Measurements from ENCODE around the gene CEP164. TPM values are rescaled to one million over a fixed set of nuclear protein-coding genes. Genes with fewer than 3 reads are reported as not detected.
A peak's percentile ranks its signal among the peaks of the same experiment; 100 is the strongest.

The CEP164 gene
- polyA plus RNA-seq, 3 donors: 4.3 to 32.1 (median 8.0) TPM

DNA sequence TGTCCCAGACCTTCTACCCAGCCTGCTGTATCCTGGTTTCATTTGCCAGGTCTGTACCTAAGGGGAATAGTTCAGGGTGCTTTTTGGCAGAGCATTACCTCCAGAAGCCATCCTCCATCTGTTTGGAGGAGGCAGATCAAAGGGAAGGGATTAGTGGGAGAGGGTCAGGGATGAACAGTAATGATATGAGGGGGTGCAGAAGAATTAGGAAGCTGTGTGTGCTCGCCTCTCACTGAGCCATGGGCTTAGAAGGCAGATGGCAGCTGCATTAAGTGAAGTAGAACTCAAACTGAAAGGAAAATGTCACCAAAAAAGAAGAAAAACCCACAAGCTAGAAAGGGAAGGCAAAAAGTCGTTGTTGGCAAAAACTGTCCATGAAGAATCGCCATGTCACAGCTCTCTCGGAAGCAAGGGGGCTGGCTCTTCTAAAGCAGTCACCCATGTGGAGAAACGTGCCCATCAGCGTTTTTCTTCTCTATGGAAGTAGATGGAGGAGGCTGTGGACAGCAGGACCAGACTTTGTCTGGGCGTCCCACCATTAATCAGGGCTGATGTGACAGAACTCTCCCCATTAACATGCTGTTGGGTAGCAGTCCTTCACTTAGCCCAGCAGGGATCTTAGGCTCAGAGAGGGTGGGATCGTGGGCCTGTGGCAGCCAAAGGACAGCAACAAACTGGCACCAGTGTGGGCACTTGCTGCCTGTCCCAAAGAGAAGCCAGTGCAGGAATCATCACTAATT lies 46.8 kb downstream of the CEP164 start:
- Histone ChIP-seq H3K27me3 (ENCODE audit: control insufficient read depth in 2 of 2, insufficient read depth in 2 of 2, low read length in 2 of 2) (no peaks in the 10 kb centered on the region), H3K9ac (ENCODE audit: insufficient read depth, low read length, poor library complexity, severe bottlenecking) (no peak overlapping the region), H3K4me1 (ENCODE audit: control insufficient read depth in 1 of 2, insufficient read depth in 2 of 2, low read length in 2 of 2) (no peaks in the 10 kb centered on the region), H3K4me2 (replicated peaks; ENCODE audit: extremely low read depth, low read length, poor library complexity, severe bottlenecking) (no peak overlapping the region), H3K79me2 (ENCODE audit: insufficient read depth, low read length) (no peaks in the 10 kb centered on the region), H4K20me1 (ENCODE audit: insufficient read depth, low read length) (no peaks in the 10 kb centered on the region), H2AFZ (ENCODE audit: insufficient read depth, low read depth, low read length, poor library complexity, severe bottlenecking) (no peak overlapping the region), H3K9me3 (replicated peaks in 1 of 2; ENCODE audit: control insufficient read depth in 1 of 2, insufficient read depth in 1 of 2, low read length in 2 of 2) (no peaks in the 10 kb centered on the region), H3K36me3 (replicated peaks in 1 of 2; ENCODE audit: control insufficient read depth in 1 of 2, insufficient read depth in 2 of 2, low read length in 2 of 2) (peaks cover 39 to 95% of the 10 kb centered on the region in 2 donors), H3K4me3 (replicated peaks in 1 of 3; ENCODE audit: low read depth in 2 of 3, low read length in 3 of 3) (no peak overlapping the region), H3K27ac (ENCODE audit: low read depth in 1 of 2, low read length in 2 of 2) (no peak overlapping the region)
- Mint-ChIP-seq H3K27ac (peak overlapping the region in 2 of 7 donors; percentile 37 to 75), H3K27me3 (ENCODE audit: low read depth in 3 of 3) (peaks cover 0 to 1% (median 0%) of the 10 kb centered on the region in 3 donors), H3K9me3 (no peaks in the 10 kb centered on the region), H3K4me3 (no peak overlapping the region), H3K4me1 (no peaks in the 10 kb centered on the region), H3K36me3 (peaks cover 65 to 88% of the 10 kb centered on the region in 2 donors)
- WGBS (ENCODE audit: insufficient coverage): 100% methylated on average over 1 of the region's 8 CpGs
- DNase-seq: no peak
- TF ChIP-seq, protein P1, sequence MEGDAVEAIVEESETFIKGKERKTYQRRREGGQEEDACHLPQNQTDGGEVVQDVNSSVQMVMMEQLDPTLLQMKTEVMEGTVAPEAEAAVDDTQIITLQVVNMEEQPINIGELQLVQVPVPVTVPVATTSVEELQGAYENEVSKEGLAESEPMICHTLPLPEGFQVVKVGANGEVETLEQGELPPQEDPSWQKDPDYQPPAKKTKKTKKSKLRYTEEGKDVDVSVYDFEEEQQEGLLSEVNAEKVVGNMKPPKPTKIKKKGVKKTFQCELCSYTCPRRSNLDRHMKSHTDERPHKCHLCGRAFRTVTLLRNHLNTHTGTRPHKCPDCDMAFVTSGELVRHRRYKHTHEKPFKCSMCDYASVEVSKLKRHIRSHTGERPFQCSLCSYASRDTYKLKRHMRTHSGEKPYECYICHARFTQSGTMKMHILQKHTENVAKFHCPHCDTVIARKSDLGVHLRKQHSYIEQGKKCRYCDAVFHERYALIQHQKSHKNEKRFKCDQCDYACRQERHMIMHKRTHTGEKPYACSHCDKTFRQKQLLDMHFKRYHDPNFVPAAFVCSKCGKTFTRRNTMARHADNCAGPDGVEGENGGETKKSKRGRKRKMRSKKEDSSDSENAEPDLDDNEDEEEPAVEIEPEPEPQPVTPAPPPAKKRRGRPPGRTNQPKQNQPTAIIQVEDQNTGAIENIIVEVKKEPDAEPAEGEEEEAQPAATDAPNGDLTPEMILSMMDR (IDR thresholded peaks at IDR 0.05): no peak
- intact Hi-C loops (cut with micrococcal nuclease): no loop called here

DNA sequence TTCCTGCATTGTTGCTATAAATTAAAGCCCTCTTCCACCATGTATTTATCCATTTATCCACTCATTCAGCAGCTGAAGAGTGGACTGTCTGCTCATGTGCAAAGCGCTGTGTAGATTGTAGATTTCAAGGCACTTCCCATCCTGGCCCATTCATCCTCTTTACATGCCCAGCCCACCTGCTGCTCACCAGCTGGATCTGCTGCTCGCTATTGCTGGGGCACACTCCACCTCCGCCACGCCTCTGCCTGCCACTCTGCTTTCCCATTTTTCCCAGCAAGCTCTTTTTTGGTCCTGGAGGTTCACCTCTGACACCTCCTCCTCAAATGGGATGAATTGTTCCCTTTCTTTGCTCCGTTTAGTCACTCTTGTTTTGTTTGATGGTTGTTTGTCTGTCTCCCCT lies 48.3 kb downstream of the CEP164 start:
- no peak overlapping the region for H3K9ac ChIP-seq (ENCODE audit: insufficient read depth, low read length, poor library complexity, severe bottlenecking)
- H3K9me3 ChIP-seq (replicated peaks in 1 of 2; ENCODE audit: control insufficient read depth in 1 of 2, insufficient read depth in 1 of 2, low read length in 2 of 2): no peaks in the 10 kb centered on the region
- peak overlapping the region in 1 of 7 donors; percentile 11 for H3K27ac Mint-ChIP-seq
- intact Hi-C loops (cut with micrococcal nuclease): no loop called here
- no peak overlapping the region for H3K4me2 ChIP-seq (replicated peaks; ENCODE audit: extremely low read depth, low read length, poor library complexity, severe bottlenecking)
- peaks cover 49 to 95% of the 10 kb centered on the region in 2 donors for H3K36me3 ChIP-seq (replicated peaks in 1 of 2; ENCODE audit: control insufficient read depth in 1 of 2, insufficient read depth in 2 of 2, low read length in 2 of 2)
- TF ChIP-seq, protein P1 (IDR thresholded peaks at IDR 0.05): no peak
- H3K4me3 ChIP-seq (replicated peaks in 1 of 3; ENCODE audit: low read depth in 2 of 3, low read length in 3 of 3): no peak overlapping the region
- peaks cover 0 to 1% (median 0%) of the 10 kb centered on the region in 3 donors for H3K27me3 Mint-ChIP-seq (ENCODE audit: low read depth in 3 of 3)
- no CpG with 5 or more reads among the region's 5 CpGs for WGBS (ENCODE audit: insufficient coverage)
- no peak for DNase-seq
- H3K79me2 ChIP-seq (ENCODE audit: insufficient read depth, low read length): no peaks in the 10 kb centered on the region
- peaks cover 71 to 92% of the 10 kb centered on the region in 2 donors for H3K36me3 Mint-ChIP-seq
- H3K27me3 ChIP-seq (ENCODE audit: control insufficient read depth in 2 of 2, insufficient read depth in 2 of 2, low read length in 2 of 2): no peaks in the 10 kb centered on the region
- H3K4me1 ChIP-seq (ENCODE audit: control insufficient read depth in 1 of 2, insufficient read depth in 2 of 2, low read length in 2 of 2): no peaks in the 10 kb centered on the region
- no peaks in the 10 kb centered on the region for H3K4me1 Mint-ChIP-seq
- H2AFZ ChIP-seq (ENCODE audit: insufficient read depth, low read depth, low read length, poor library complexity, severe bottlenecking): no peak overlapping the region
- H3K27ac ChIP-seq (ENCODE audit: low read depth in 1 of 2, low read length in 2 of 2): no peak overlapping the region
- H3K9me3 Mint-ChIP-seq: no peaks in the 10 kb centered on the region
- H3K4me3 Mint-ChIP-seq: no peak overlapping the region
- no peaks in the 10 kb centered on the region for H4K20me1 ChIP-seq (ENCODE audit: insufficient read depth, low read length)
